Glutamatergic neuron (in vitro differentiated cells): Measurements from ENCODE around the gene GALNS. TPM values are rescaled to one million over a fixed set of nuclear protein-coding genes. Genes with fewer than 3 reads are reported as not detected.

ENCODE experiments used
- DNase-seq: peaks from one replicate; pipeline ENCODE4 v3.0.0; 2022
- H3K27ac Mint-ChIP-seq: one replicate; pipeline ENCODE4 v1.8.0; 2020; ENCODE audit warnings: mild to moderate bottlenecking, mixed read lengths, inconsistent platforms; ENCODE audit not compliant: unreplicated experiment
- H3K27me3 Mint-ChIP-seq: one replicate; pipeline ENCODE4 v1.8.0; 2020; ENCODE audit warnings: mild to moderate bottlenecking, moderate library complexity, mixed read lengths, inconsistent platforms; ENCODE audit not compliant: unreplicated experiment
- H3K36me3 Mint-ChIP-seq: one replicate; pipeline ENCODE4 v1.8.0; 2020; ENCODE audit warnings: mild to moderate bottlenecking, mixed read lengths, inconsistent platforms; ENCODE audit not compliant: unreplicated experiment
- H3K4me1 Mint-ChIP-seq: one replicate; pipeline ENCODE4 v1.8.0; 2020; ENCODE audit warnings: mild to moderate bottlenecking, low read depth, mixed read lengths, inconsistent platforms; ENCODE audit not compliant: unreplicated experiment
- H3K4me3 Mint-ChIP-seq: one replicate; pipeline ENCODE4 v1.8.0; 2020; ENCODE audit warnings: mild to moderate bottlenecking, mixed read lengths, inconsistent platforms; ENCODE audit not compliant: unreplicated experiment
- H3K9me3 Mint-ChIP-seq: one replicate; pipeline ENCODE4 v1.8.0; 2020; ENCODE audit warnings: mild to moderate bottlenecking, moderate library complexity, mixed read lengths, inconsistent platforms; ENCODE audit not compliant: unreplicated experiment
- CTCF ChIP-seq: fragments of 200-600 bp; sonication (generic); IDR thresholded peaks from one replicate; pipeline ENCODE4 v1.5.0; 2021; ENCODE audit not compliant: partially characterized antibody, unreplicated experiment
- total RNA-seq: library from RNA; stranded (reverse); fragmentation: NEBNext Ultra II Directional; extraction: Animal tissue kit (Norgen Biotek cat#: 25700); gene quantifications from one replicate; pipeline ENCODE4 v1.2.1, GENCODE V29; 2021; ENCODE audit not compliant: unreplicated experiment

The GALNS gene
- total RNA-seq, 1 donor from 2014 or later: 31.7 TPM

GRCh38 chr16:88842308-88842756 is 14.4 kb downstream of the GALNS start:
- TF ChIP-seq CTCF: no peak
- Mint-ChIP-seq H3K9me3 (peaks cover 3% of the 10 kb centered on the region), H3K4me3 (no peak overlapping the region), H3K4me1 (peaks cover 2% of the 10 kb centered on the region), H3K27ac (peak overlapping the region; percentile 62), H3K27me3 (peaks cover 7% of the 10 kb centered on the region), H3K36me3 (no peaks in the 10 kb centered on the region)
- no peak for DNase-seq

DNA sequence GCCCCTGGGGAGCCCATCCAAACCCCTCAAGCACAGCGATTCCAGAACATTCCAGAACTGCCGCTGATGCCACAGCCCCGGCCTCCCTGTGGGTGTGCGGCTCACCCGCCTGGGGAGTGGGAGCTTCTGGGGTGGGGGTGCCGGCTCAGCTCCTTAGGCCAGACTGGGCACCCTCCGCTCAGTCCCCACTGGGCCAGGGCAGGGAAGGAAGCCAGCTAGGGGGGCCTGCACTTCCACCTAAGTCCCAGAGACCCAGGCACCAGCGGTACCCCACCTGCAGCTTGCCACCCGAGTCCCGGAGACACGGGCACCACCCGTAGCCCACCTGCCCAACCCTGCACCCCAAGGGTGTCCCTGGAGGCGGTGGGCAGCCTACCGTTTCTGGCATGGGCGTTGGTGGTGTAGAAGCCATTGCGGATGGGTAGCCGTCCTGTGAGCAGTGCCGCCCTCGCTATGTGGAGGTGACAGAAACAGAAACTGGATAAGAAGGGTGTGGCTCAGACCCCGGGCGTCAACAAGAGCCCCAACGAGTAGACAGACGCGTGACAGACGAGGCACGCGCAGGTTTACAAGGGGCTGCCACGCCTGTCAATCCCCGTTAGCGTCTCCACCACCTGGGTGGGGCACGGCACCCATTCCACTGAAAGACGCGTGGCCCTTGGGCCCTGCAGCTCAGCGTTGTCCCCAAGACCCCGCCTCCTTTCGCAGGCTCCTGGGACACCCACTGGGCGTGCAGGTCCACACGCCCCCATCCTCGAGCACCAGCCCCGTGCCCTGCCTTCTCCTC is 15.0 kb downstream of the GALNS start:
- H3K4me3 Mint-ChIP-seq: no peak overlapping the region
- H3K27ac Mint-ChIP-seq: peak overlapping the region; percentile 62
- peaks cover 2% of the 10 kb centered on the region for H3K4me1 Mint-ChIP-seq
- H3K9me3 Mint-ChIP-seq: peaks cover 3% of the 10 kb centered on the region
- peaks cover 7% of the 10 kb centered on the region for H3K27me3 Mint-ChIP-seq
- DNase-seq: no peak
- TF ChIP-seq CTCF: no peak
- H3K36me3 Mint-ChIP-seq: no peaks in the 10 kb centered on the region

DNA sequence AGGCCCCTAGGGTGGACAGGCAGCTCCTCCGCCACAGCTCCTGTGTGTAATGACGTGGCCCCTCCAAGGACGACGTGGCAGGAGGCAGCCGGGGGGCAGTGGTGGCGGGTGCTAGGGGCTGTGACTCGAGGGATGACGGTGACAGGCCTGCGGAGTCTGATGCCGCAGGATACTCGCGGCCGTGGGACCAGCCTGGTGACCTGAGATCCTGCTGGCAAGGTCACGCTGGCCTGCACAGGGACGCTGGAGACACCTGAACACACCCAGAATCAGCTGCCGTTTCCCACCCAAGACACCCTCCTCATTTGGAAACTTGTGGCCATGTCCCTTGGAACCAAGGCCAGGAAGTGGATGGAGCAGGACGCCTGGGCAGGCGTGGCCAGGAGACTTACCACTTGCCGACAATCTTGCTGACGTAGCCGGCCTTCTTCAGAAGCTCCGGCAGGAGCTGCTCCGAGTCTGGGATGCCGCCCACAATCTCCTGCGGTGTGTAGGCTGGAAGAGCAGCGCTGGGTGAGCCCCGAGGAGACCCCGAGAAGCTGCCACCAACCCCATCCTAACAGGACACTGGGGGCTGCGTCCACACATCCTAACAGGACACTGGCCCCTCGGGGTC is 16.0 kb downstream of the GALNS start:
- no peak for DNase-seq
- no peak for TF ChIP-seq CTCF
- Mint-ChIP-seq H3K4me1 (peaks cover 2% of the 10 kb centered on the region), H3K4me3 (no peak overlapping the region), H3K36me3 (no peaks in the 10 kb centered on the region), H3K27ac (no peak overlapping the region), H3K27me3 (peaks cover 7% of the 10 kb centered on the region), H3K9me3 (peaks cover 3% of the 10 kb centered on the region)

- no peak for DNase-seq
- H3K4me1 Mint-ChIP-seq: peaks cover 2% of the 10 kb centered on the region
- H3K27me3 Mint-ChIP-seq: peaks cover 7% of the 10 kb centered on the region
- no peaks in the 10 kb centered on the region for H3K36me3 Mint-ChIP-seq
- H3K27ac Mint-ChIP-seq: no peak overlapping the region
- no peak overlapping the region for H3K4me3 Mint-ChIP-seq
- peaks cover 4% of the 10 kb centered on the region for H3K9me3 Mint-ChIP-seq
- TF ChIP-seq CTCF: no peak
These were observed 16.8 kb downstream of the GALNS start for GRCh38 chr16:88839745-88840599.
